Testis (tissue), 2 donors: ENCODE results near the gene SCAMP5.

ENCODE experiments used
- POLR2A ChIP-seq: fragments of 450-650 bp; IDR thresholded peaks from one replicate; pipeline ENCODE4 v1.6.1; 2017; ENCODE audit warnings: antibody characterized with exemption, mild to moderate bottlenecking, moderate library complexity
- TF ChIP-seq, protein P1 (sequence below), 3 experiments: fragments of 450-650 bp in 2 of 3; fragments of 200-600 bp in 1 of 3; sonication (generic) in 1 of 3; IDR thresholded peaks; one replicate each; pipeline ENCODE4 v1.5.1; 2016 to 2019; ENCODE audit warnings: antibody characterized with exemption in 3 of 3, mild to moderate bottlenecking in 2 of 3, moderate library complexity in 1 of 3

DNA sequence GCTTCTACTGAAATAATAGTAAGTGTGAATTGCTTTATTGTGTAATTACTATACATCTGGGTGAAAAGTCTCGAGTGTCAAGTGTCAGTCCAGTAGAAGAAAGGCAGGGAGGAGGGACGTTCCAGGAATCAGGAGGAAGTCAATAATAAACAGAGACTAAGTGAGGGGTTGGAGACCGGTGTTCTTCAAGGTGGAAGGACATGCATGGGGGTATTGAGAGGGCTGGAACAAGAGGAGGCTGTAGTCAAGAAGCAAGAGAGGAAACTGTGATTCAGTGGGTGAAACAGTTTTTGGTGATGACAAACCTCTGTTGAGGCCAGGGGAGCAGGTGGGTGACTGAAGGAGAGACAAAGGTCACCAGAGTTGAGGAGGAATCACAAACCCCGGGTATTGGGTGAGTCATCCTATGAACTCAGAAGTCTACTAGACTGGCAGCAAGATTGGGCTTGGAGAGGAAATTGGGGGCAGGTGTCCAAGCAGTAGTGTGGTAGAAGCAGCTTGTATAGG is 11.6 kb upstream of the SCAMP5 start:
- TF ChIP-seq, protein P1, sequence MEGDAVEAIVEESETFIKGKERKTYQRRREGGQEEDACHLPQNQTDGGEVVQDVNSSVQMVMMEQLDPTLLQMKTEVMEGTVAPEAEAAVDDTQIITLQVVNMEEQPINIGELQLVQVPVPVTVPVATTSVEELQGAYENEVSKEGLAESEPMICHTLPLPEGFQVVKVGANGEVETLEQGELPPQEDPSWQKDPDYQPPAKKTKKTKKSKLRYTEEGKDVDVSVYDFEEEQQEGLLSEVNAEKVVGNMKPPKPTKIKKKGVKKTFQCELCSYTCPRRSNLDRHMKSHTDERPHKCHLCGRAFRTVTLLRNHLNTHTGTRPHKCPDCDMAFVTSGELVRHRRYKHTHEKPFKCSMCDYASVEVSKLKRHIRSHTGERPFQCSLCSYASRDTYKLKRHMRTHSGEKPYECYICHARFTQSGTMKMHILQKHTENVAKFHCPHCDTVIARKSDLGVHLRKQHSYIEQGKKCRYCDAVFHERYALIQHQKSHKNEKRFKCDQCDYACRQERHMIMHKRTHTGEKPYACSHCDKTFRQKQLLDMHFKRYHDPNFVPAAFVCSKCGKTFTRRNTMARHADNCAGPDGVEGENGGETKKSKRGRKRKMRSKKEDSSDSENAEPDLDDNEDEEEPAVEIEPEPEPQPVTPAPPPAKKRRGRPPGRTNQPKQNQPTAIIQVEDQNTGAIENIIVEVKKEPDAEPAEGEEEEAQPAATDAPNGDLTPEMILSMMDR (IDR thresholded peaks at IDR 0.05), result no peak
- no peak for TF ChIP-seq POLR2A
